Measurements from ENCODE around the gene CCR9.

Gene CCR9

DNA sequence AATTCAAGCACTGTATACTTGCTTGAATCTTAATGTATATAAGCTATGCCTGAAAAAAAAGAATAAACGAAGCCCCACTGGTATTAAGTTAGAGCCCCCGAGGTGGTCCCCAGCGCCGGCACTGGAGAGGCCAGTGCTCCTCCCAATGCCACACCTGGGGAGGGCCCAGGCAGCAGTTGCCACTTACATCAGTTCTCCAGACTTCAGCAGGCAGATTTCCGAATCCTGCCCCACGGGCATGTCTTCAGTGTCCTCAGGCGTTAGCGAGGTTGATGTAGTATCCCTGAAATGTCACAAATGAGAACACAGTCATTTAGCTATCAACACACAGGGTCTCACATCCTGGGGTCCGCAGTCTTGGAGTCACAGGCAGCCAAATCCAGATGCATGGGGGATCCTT is 49.9 kb downstream of the CCR9 start:
- DNase-seq (ENCODE audit: low read depth in 3 of 3, low spot score in 1 of 3): no peak

DNA sequence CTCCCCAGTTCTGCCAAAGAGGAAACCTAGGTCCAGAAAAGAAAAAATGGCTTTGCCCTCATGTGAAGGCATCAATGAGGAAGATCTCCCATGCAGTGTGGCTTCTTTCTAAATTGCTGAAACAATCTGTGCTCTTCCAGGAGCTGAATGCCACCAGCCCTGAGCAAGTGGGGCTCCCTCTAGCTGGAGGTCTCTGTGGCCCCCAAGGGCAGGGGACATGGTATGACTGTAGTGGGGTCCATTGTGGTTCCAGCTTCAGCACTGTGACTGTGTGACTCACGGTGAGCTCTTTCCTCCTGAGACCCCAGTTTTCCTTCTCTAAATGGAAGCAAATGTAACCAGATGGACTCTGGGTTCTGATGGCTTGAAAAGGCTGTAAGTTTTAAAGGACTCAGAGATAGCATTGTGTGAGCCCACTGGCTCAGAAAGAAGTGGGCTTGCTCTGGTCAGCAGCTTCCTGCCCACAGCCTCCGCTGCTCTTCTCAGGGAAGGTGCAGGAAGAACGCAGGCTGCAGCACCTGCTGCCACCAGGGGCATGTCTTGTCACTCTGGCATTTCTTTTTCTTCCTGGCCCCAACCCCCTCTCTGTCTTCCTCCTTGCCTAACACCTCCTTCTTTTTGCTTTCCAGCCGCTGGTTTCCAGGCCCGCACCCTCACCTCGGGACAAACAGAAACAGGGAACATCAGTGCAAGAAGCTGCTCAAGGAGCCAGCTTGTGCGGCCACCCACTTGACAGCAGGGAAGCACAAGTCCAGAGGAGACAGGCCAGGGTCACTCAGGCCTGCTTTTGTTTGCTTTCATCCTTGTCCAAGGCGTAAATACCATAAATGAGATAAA is 51.1 kb downstream of the CCR9 start:
- DNase-seq (ENCODE audit: low read depth in 3 of 3, low spot score in 1 of 3): no peak

DNA sequence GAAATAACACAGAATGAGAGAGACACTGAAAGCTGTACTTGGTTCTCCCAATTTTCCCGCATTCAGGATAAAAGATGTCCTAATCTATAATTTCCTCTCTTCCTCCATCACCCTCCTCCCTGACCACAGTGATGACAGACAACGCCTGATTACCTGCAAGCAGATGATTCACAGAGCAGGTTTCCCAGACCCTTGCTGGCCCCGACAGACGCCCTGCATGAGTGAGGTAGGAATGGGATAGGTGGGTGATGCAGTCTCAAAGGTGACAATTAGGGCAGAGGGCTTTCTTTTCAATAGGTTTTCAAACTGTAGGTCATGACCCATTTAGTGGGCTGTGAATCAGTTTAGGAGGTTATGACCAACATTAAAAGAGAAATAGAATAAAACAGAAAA is 51.7 kb downstream of the CCR9 start:
- no peak for DNase-seq (ENCODE audit: low read depth in 3 of 3, low spot score in 1 of 3)

DNA sequence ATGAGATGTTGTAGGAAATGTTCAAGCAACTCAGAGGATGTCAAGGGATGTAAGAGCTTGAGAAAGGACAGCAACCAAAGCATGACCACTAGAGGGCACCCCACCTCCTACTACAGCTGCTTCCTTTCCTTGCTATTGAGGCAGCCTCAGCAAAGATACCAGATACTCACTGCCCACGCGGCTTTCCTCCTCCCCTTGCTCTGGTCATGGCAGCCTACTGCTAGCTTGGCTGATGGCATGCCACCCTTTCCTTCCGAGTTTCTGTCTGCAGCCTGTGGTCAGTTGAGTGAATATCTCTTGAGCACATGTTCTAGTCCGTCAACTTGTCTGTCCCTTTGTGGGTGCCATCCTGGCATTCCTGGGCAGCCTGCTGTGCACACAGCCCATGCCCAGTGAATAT is 52.5 kb downstream of the CCR9 start:
- DNase-seq (ENCODE audit: low read depth in 3 of 3, low spot score in 1 of 3): peak; percentile 64 to 72 (median 67)

DNA sequence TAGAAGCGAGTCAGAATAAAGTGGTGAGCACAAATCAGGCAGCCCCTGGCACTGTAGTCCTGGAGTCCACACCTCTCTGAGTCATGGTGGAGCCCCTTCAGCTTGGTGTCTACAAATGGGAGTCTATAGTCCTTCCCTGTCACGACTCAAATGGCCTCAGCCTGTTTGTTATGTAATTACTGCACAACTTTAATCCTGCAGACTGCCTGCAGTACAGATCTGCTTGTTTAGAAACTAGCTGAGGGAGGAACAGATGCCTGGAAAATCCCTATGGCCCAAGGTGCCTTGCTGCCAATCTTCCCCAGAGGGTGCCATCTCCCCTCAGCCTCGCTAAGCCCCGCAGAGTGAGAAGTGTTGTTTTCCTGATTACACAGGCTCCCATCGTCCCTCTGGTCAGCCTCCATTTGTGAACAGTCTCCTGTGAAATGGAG is 53.0 kb downstream of the CCR9 start:
- no peak for DNase-seq (ENCODE audit: low read depth in 3 of 3, low spot score in 1 of 3)

DNA sequence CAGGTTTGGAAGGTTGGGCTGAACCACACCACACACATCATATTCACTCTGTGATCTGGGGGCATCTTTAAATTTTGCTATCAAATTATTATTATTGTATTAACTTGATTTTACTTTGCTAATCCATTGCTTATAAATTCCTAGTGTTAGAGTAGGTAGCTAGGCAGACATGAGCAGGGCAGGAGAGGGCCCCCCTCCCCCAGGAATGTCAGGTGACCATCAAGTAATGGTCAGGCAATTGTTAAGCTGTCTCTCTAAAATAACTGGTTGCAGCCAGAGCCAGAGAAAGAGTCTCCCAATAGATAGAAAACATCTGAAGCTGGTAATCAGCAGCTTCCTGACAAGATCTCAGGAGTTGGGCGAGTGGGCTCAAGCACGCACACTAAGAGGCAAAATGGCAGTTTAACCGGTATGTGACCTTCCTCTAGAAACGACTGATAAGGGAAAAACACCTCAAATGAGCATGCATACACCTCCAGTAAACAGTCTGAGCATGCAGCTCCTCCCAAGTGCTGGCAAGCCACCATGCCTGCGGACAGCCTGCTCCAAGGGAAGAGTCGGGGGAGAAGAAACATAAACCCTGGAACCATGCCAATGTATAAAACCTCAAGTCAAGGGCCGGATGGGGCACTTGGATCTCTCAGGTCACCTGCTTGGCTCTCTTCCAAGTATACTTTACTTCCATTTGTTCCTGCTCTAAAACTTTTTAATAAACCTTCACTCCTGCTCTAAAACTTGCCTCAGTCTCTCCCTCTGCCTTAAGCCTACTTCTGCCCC is 53.8 kb downstream of the CCR9 start:
- no peak for DNase-seq (ENCODE audit: low read depth in 3 of 3, low spot score in 1 of 3)

DNA sequence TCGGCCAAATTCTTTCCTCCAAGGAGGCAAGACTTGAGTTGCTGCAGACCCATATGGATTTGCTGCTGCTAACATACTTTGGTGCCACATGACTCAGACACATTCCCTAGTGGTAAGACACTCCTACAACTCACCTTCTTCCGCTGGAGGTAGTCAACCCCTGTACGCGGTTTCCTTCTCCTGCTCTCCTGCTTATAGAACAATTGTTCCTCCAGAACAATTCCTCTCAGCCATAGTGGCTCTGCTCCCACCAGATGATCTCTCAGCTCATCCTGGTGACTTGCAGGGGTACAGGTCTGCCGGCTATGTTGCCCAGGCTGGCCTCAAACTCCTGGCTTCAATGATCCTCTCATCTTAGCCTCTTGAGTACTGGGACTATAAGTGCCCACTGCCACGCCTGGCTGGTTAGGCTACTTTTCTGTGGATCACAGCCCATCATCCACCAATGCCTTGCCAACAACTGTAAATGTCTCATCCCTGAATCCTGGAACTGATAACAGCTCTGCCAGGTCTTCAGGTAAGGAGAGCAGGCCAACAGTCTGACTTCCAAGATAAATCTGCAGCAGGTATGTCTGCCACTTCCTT is 54.5 kb downstream of the CCR9 start:
- DNase-seq (ENCODE audit: low read depth in 3 of 3, low spot score in 1 of 3): no peak

DNA sequence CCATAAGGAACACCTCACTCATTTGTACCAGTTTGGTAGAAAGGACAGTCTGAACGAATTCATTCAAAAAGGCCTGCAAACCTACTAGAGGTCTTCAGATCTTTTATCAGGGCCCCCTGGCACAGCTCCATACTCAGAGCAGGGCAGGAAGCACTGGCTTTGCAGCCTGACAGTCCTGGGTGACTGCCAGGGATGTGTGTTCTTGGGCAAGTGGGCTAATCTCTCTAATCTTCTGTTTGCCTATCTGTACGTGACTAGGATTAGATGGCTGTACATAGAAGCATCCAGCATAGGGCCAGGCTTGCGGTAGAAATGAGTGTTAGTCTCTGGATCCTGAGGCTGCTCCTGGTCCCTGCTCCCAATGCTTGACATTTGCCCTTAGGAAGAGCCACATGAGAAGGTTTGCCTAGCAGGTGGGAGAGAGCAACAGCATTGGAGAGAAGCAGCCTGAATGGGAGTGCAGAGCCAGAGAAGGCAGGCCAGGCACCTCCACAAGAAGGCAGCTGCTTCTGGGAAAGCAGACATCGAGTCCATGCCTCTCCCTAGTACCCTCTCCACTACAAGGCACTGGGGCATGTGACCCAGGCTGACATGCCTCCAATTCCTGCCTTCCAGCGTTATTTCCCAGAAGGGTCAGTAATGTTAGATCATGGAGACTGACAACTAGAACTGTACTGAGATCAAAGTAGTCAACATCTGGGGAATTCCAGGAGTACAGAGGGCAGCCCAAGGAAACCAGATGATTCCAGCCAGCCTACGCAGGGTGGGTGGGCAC is 55.9 kb downstream of the CCR9 start:
- DNase-seq (ENCODE audit: low read depth in 3 of 3, low spot score in 1 of 3): no peak

DNA sequence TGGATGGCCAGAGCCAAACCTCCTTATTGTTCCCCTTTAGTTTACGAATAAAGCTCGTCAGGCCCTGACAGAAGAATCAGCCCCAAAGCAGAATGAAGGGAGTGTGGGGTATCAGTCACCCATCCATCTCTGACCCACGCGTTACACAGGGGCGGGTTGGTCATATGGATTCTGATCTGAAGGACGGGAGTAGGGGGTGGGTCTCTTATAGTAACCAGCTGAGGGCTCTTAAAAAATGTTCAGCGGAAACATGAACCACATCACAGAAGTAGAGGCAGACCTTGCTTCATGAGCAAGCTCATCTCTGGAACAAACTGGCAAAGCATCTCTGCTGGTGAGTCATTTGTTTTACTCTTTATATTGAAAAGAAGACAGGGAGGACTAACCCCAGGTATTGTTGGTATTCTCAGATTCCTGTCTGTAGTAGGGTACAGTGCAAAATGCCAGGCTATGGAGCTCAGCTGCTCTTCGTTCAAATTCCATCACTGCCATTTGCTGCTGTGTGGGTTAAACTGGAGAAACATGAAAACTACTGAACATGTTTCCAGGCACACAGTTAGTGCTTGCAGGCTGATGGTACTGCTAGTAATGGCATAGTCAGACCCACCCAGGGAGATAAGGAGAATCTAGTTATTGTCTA is 57.0 kb downstream of the CCR9 start, which contains the start of gene CXCR6:
Gene CXCR6, plus strand, starts transcription at position 258 of the 640 bp plus-strand sequence. CDS start 3,018 bp downstream, outside the sequence.
- DNase-seq (ENCODE audit: low read depth in 3 of 3, low spot score in 1 of 3): peak in 2 of 3 donors; percentile 25 to 29

DNA sequence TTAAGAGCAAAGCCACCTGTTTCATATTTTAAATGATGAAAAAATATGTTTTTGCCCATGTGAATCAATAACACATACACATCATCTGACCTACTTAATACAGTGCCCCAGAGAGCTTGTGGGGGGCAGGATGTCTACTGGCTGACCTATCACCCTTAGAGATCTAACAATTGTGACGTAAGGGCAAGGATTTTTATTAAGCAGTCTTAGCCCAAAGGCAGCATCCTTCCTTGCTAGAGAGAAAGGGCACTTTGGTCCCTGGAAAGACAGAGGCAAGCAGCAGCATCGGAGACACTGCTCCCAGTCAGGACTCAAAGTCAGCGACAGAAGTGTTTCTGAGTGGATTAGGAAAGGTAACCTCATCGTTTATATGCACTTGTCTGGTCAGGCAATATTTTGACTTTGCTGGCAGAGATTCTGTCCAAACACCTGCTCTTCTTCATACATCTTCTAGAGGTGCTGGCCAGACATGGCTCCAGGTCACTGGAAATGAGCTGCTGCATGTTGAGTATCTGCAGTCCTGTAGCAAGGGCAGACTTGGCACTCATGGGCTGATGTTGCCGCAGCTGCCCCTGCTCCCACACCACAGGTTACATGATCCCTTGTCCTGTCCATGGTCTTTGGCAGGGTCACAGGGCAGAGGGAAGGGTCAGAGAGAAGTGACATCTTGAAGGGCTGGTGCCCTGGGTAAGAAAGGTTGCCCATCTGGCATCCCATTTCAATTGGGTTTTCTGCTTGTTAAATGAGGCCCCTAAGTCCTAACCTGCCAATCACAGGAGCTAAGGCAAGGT is 58.7 kb downstream of the CCR9 start:
- no peak for DNase-seq (ENCODE audit: low read depth in 3 of 3, low spot score in 1 of 3)

DNA sequence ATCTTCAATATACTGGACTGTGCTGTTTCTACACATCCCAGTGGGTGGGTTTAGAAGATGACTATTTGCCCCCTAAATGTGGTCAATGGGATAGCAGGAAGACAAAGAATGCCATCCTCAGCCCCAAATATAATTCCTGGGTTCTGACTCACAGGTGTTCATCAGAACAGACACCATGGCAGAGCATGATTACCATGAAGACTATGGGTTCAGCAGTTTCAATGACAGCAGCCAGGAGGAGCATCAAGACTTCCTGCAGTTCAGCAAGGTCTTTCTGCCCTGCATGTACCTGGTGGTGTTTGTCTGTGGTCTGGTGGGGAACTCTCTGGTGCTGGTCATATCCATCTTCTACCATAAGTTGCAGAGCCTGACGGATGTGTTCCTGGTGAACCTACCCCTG is 60.0 kb downstream of the CCR9 start:
- no peak for DNase-seq (ENCODE audit: low read depth in 3 of 3, low spot score in 1 of 3)

DNA sequence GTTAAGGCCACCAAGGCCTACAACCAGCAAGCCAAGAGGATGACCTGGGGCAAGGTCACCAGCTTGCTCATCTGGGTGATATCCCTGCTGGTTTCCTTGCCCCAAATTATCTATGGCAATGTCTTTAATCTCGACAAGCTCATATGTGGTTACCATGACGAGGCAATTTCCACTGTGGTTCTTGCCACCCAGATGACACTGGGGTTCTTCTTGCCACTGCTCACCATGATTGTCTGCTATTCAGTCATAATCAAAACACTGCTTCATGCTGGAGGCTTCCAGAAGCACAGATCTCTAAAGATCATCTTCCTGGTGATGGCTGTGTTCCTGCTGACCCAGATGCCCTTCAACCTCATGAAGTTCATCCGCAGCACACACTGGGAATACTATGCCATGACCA is 60.5 kb downstream of the CCR9 start:
- DNase-seq (ENCODE audit: low read depth in 3 of 3, low spot score in 1 of 3): no peak

DNA sequence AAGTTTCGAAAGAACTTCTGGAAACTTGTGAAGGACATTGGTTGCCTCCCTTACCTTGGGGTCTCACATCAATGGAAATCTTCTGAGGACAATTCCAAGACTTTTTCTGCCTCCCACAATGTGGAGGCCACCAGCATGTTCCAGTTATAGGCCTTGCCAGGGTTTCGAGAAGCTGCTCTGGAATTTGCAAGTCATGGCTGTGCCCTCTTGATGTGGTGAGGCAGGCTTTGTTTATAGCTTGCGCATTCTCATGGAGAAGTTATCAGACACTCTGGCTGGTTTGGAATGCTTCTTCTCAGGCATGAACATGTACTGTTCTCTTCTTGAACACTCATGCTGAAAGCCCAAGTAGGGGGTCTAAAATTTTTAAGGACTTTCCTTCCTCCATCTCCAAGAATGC is 61.0 kb downstream of the CCR9 start:
- no peak for DNase-seq (ENCODE audit: low read depth in 3 of 3, low spot score in 1 of 3)

DNA sequence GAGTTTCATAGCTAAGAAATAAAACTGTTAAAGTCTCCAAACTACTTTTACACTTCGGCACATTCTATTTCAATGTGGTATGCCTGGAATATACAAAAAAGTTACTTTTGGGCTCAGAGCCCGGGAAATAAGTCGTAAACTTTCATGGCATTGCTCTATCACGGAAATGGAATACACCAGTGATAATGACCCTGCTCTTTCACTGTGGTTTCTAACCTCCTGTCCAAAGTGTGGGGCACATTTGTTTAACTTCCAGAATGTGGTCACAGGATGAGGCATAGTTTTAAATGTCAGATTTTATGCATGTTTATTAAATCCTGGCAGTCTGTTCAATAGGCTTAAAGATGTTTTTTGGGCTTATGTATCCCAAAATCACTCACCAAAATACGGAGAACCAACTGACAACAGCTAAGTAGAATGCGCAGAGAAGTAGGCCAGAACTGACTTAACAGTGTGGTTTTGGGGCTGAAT is 62.0 kb downstream of the CCR9 start:
- DNase-seq (ENCODE audit: low read depth in 3 of 3, low spot score in 1 of 3): no peak

DNA sequence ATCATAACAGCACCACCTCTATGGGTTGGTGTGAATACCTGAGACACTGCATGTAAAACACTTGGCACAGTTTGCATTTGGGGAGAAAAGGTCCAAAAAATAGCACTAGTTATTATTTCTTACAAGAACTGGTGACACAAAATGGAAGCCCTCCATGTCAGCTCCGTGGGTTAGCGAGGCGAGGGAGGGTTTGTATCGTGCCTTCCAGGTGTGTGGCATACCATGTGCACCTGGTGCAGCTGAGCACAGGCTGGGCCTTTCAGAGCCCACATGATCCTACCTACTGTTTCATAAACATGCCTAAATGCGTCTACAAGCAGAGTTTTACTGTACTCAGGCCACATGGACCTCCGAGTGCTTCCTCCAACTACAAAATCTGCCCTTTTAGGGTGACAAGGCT is 62.5 kb downstream of the CCR9 start:
- no peak for DNase-seq (ENCODE audit: low read depth in 3 of 3, low spot score in 1 of 3)

DNA sequence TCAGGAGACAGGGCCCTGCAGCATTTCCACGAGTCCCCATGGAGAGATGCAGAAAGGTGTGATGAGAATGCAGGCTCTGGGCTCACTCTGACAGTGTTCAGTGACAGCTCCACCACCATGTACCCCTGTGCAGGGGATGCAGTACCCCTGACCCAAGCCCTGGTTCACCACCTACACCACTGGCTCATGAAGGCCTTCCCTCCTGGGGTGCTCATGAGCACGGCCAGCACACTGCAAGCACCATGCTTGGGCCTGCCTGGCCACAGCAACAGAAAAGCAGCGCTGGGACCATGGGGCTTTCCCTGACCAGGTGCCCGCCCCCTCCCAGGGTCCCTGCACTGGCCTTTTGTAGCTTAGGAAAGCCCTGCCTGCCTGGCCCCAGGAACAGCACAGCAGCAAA is 63.1 kb downstream of the CCR9 start:
- no peak for DNase-seq (ENCODE audit: low read depth in 3 of 3, low spot score in 1 of 3)

DNA sequence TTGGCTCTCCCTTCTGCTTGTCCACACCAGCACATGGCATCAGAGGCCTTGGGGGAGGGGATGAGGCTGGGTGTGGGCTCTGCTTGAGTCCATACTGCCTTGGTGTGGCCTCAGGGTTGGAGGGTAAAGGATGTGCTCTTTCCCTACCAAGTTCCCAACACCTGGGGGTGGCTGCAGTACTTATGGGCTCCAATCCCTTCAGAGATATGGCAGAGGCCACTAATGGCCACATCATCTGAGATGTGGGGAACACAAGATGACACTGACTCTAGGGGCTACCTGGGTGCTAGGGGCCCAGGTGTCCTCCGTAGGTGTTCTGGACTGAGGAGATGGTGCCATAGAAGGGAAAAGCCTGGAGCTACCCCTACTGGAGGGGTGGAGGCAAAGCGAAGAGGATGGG is 63.8 kb downstream of the CCR9 start:
- no peak for DNase-seq (ENCODE audit: low read depth in 3 of 3, low spot score in 1 of 3)

DNA sequence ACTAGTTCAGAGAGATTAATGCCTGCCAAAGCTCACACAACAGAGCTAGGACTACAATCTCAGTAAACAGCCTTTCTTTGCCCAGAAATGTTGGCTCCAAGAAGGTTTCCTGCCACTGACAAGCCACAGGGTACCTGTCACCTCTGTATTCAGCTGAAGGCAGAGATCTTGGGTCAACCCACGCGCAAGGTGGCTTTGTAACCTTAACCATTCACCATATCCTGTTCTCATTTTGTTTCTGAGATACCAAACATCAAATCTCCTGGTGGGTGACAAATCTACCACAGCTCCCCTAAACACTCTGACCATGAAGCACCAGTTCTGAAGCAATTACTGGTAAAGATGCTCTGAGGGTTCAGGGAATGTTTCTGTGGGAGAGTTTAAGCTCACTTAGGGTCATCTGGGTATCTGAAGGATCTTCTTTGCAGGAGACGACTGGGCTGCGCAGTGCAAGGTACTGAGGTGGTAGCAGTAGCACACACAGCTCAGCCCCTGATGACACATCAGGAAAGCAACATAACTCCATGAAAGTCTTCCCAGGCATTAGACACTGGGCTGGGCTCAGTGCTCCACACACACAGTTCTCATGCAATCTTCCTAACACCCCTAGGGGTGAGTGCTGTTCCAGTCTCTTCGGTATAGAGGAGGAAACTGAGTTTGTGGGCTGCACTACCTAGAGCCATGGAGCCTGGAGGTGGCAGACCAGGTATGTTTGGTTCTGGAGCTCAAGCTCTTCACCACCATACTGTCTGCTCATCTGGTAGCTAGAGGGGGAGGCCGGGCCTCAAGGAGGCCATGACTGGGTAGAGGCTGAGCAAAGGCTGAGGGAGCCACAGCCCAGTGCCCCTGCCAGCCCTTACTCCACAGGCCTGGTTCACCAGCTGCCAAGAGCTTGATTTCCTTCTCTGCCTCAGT is 64.6 kb downstream of the CCR9 start:
- DNase-seq (ENCODE audit: low read depth in 3 of 3, low spot score in 1 of 3): no peak

DNA sequence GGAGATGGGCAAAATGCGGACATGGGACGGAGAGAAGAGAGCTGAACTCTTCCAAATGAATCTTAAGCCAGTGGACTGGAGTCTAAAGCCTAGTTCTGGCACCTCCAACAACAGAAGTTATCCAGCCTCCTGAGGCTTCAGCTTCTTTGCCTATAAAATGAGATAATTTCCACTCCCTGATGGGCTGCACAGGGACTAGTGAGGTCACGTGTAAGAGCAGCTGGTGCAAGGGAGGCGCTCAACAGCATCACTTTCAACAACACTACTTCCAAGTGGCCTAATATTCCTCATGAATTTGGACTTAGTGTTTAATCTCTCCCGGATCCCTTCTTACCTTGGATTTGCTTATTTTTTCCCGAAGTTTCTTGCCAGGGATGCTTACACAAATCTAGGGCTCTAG is 65.6 kb downstream of the CCR9 start:
- DNase-seq (ENCODE audit: low read depth in 3 of 3, low spot score in 1 of 3): no peak
